GM12872 (cell line): Measurements from ENCODE around the gene PCDHA7.

Experiments used
- CTCF ChIP-seq: IDR thresholded peaks from 3 replicates; pipeline ENCODE4 v1.5.1; 2011; ENCODE audit warnings: low read depth, mild to moderate bottlenecking, low read length, moderate library complexity; ENCODE audit not compliant: insufficient read depth

The PCDHA7 gene

GRCh38 chr5:140868721-140869554 is 34.9 kb downstream of the PCDHA7 start, which contains the start of gene PCDHA11:
TSS of gene PCDHA11 (plus strand) at chr5:140868957. CDS start at chr5:140869104, 147 bp downstream.
- 0 out of 3 replicates have a peak, but pooled peaks have one; percentile 13 for TF ChIP-seq CTCF

- no peak for TF ChIP-seq CTCF
Observed at GRCh38 chr5:140869555-140869886, 35.5 kb downstream of the PCDHA7 start.

DNA sequence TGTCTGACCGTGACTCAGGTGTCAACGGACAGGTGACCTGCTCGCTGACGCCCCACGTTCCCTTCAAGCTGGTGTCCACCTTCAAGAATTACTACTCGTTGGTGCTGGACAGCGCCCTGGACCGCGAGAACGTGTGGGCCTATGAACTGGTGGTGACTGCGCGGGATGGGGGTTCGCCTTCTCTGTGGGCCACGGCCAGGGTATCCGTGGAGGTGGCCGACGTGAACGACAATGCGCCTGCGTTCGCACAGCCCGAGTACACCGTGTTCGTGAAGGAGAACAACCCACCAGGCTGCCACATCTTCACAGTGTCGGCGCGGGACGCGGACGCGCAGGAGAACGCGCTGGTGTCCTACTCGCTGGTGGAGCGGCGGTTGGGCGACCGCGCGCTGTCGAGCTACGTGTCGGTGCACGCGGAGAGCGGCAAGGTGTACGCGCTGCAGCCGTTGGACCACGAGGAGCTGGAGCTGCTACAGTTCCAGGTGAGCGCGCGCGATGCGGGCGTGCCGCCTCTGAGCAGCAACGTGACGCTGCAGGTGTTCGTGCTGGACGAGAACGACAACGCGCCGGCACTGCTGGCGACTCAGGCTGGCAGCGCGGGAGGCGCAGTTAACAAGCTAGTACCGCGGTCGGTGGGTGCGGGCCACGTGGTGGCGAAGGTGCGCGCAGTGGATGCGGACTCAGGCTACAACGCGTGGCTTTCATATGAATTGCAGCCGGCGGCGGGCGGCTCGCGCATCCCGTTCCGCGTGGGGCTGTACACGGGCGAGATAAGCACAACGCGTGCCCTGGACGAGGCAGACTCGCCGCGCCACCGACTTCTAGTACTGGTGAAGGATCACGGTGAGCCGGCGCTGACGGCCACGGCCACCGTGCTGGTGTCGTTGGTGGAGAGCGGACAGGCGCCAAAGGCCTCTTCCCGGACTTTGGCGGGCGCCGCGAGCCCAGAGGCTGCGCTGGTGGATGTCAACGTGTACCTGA is 36.4 kb downstream of the PCDHA7 start:
- TF ChIP-seq CTCF = no peak

DNA sequence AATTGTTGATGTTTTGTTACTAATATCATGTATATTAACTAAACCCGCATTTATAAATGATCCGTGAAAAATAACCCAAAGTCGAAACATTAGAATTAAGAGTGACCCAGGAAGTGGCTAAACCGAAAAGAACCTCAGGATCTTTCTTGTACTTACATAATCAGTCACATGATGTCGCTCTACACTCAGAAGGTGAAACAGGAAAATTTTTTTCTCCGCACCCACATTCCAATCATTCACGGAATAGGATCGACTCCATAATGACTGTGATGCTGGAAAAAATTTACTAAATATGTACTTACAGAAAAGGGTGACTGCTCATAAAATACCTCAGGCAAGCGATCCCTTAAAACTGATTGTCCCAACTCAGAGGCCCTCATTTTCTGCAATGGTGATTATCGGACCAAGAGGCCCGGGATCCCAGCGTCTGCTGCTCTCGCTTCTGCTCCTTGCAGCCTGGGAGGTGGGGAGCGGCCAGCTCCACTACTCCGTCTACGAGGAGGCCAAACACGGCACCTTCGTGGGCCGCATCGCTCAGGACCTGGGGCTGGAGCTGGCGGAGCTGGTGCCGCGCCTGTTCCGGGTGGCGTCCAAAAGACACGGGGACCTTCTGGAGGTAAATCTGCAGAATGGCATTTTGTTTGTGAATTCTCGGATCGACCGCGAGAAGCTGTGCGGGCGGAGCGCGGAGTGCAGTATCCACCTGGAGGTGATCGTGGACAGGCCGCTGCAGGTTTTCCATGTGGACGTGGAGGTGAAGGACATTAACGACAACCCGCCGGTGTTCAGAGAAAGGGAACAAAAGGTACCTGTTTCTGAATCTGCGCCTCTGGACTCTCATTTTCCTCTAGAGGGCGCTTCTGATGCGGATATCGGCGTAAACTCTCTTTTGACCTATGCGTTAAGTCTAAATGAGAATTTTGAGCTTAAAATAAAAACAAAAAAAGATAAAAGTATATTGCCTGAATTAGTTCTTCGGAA is 41.3 kb downstream of the PCDHA7 start, which contains the start of gene PCDHA12:
PCDHA12 (plus strand) TSS at position 224 of the 981 bp plus-strand sequence; CDS start at position 389, 165 bp downstream.
- no peak for TF ChIP-seq CTCF

DNA sequence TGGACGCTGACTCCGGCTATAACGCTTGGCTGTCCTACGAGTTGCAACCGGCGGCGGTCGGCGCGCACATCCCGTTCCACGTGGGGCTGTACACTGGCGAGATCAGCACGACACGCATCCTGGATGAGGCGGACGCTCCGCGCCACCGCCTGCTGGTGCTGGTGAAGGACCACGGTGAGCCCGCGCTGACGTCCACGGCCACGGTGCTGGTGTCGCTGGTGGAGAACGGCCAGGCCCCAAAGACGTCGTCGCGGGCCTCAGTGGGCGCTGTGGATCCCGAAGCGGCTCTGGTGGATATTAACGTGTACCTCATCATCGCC is 43.2 kb downstream of the PCDHA7 start:
- no peak for TF ChIP-seq CTCF

- no peak for TF ChIP-seq CTCF
Observed at GRCh38 chr5:140881889-140882590, 48.0 kb downstream of the PCDHA7 start, which contains the start of gene PCDHA13. TSS of gene PCDHA13 (plus strand) at chr5:140882124. CDS start at chr5:140882269, 145 bp downstream.
